K562 (cell line): ENCODE results near the gene CBX3. TPM values are rescaled to one million over a fixed set of nuclear protein-coding genes. Genes with fewer than 3 reads are reported as not detected.

Experiments
- ARHGAP35 ChIP-seq: fragments of 450-650 bp; IDR thresholded peaks from 2 replicates; pipeline ENCODE4 v1.6.1; 2018; ENCODE audit not compliant: partially characterized antibody
- ASH1L ChIP-seq: fragments of 450-650 bp; IDR thresholded peaks from 2 replicates; pipeline ENCODE4 v1.6.1; 2018; ENCODE audit warnings: borderline replicate concordance, mild to moderate bottlenecking, low read depth; ENCODE audit not compliant: partially characterized antibody
- BHLHE40 ChIP-seq: IDR thresholded peaks from 2 replicates; pipeline ENCODE4 v1.6.1; 2011; ENCODE audit warnings: low read length, improper control_type of control experiment
- CHD4 ChIP-seq: fragments of 200-600 bp; sonication (generic); IDR thresholded peaks from 3 replicates; pipeline ENCODE4 v1.6.1; 2012; ENCODE audit warnings: low read depth, mild to moderate bottlenecking, mixed read lengths, low read length, inconsistent platforms; ENCODE audit not compliant: insufficient read depth, insufficient replicate concordance, poor library complexity, severe bottlenecking
- DNMT1 ChIP-seq: fragments of 450-650 bp; IDR thresholded peaks from 2 replicates; pipeline ENCODE4 v1.6.1; 2016; ENCODE audit warnings: antibody characterized with exemption, mild to moderate bottlenecking
- HDAC1 ChIP-seq, 2 experiments: fragments of 450-650 bp; IDR thresholded peaks; 2 replicates each; pipeline ENCODE4 v1.6.1; 2016 to 2017; ENCODE audit warnings: inconsistent platforms in 1 of 2, mild to moderate bottlenecking in 1 of 2, moderate library complexity in 1 of 2
- HDAC2 ChIP-seq: fragments of 450-650 bp; IDR thresholded peaks from 2 replicates; pipeline ENCODE4 v1.6.1; 2016; ENCODE audit warnings: mild to moderate bottlenecking
- HDGF ChIP-seq: fragments of 450-650 bp; IDR thresholded peaks from 2 replicates; pipeline ENCODE4 v1.6.1; 2016
- KAT7 ChIP-seq: sonication (generic); formaldehyde crosslinking; IDR thresholded peaks from 2 replicates; pipeline ENCODE4 v1.8.0; 2022; ENCODE audit warnings: missing genetic modification reagents, mild to moderate bottlenecking, borderline replicate concordance
- L3MBTL2 ChIP-seq: fragments of 450-650 bp; IDR thresholded peaks from 2 replicates; pipeline ENCODE4 v1.6.1; 2016; ENCODE audit warnings: mild to moderate bottlenecking, moderate library complexity
- LEF1 ChIP-seq: fragments of 450-650 bp; IDR thresholded peaks from 2 replicates; pipeline ENCODE4 v1.6.1; 2016; ENCODE audit warnings: mild to moderate bottlenecking
- NFRKB ChIP-seq: fragments of 450-650 bp; IDR thresholded peaks from 2 replicates; pipeline ENCODE4 v1.6.1; 2016; ENCODE audit warnings: low read depth
- POLR2B ChIP-seq: fragments of 450-650 bp; IDR thresholded peaks from 2 replicates; pipeline ENCODE4 v1.6.1; 2018; ENCODE audit warnings: low read depth; ENCODE audit not compliant: partially characterized antibody
- POLR3G ChIP-seq: IDR thresholded peaks from 2 replicates; pipeline ENCODE4 v1.6.1; 2011; ENCODE audit not compliant: insufficient read length, insufficient replicate concordance; ENCODE audit errors: extremely low read depth
- RB1 ChIP-seq: fragments of 450-650 bp; IDR thresholded peaks from 2 replicates; pipeline ENCODE4 v1.6.1; 2017; ENCODE audit warnings: low read depth, mild to moderate bottlenecking
- SIRT6 ChIP-seq: IDR thresholded peaks from one replicate; pipeline ENCODE4 v1.6.1; 2012; ENCODE audit warnings: low read depth, mild to moderate bottlenecking, control low read depth, inconsistent platforms, low read length, moderate library complexity
- ZC3H4 ChIP-seq: sonication (generic); formaldehyde crosslinking; IDR thresholded peaks from 2 replicates; pipeline ENCODE4 v1.9.0; 2021; ENCODE audit warnings: missing genetic modification reagents, borderline replicate concordance
- ZNF174 ChIP-seq: fragments of 250-450 bp; sonication (Bioruptor Pico); IDR thresholded peaks from 2 replicates; pipeline ENCODE4 v1.4.0; 2020; ENCODE audit warnings: mild to moderate bottlenecking
- ZNF696 ChIP-seq: fragments of 250-450 bp; sonication (Bioruptor Pico); conservative IDR thresholded peaks from 2 replicates; pipeline ENCODE4 v1.4.0; 2020; ENCODE audit warnings: mild to moderate bottlenecking, moderate library complexity
- polyA plus RNA-seq, 8 experiments: library from polyadenylated mRNA; depleted of rRNA in 4 of 8; stranded (reverse) in 5 of 8; unstranded in 3 of 8; fragments of >200 nt; fragmentation: Nextera tagmentation in 2 of 8; fragmentation: Illumina TruSeq in 1 of 8; extraction: Ambion mirVana in 2 of 8; extraction: Trizol in 1 of 8; gene quantifications; 2 replicates each; pipeline versions ENCODE4 v1.2.1 to v1.2.3, GENCODE V29; 2011 to 2014; ENCODE audit warnings: inconsistent platforms in 1 of 8, missing spikeins in 1 of 8
- total RNA-seq, 7 experiments: library from RNA; depleted of rRNA in 6 of 7; stranded (reverse); fragments of >200 nt in 6 of 7; fragmentation: Illumina TruSeq in 2 of 7; extraction: Trizol in 2 of 7; gene quantifications; 2 replicates each; pipeline versions ENCODE4 v1.2.1 to v1.2.3, GENCODE V29; 2011 to 2021; ENCODE audit warnings: low replicate concordance in 1 of 7
- TF ChIP-seq, protein P1 (sequence below): sonication (generic); formaldehyde crosslinking; IDR thresholded peaks from 2 replicates; pipeline ENCODE4 v1.8.1; 2023; ENCODE audit warnings: mild to moderate bottlenecking, missing genetic modification reagents
- TF ChIP-seq, protein P2 (sequence below): fragments of 450-650 bp; IDR thresholded peaks from 2 replicates; pipeline ENCODE4 v1.6.1; 2016; ENCODE audit warnings: antibody characterized with exemption
- TF ChIP-seq, protein P3 (sequence below): fragments of 450-650 bp; conservative IDR thresholded peaks from 2 replicates; pipeline ENCODE4 v1.6.1; 2016; ENCODE audit warnings: missing genetic modification characterization, low read depth, mild to moderate bottlenecking, missing compliant biosample characterization, moderate library complexity
- TF ChIP-seq, protein P4 (sequence below): fragments of 450-650 bp; formaldehyde crosslinking; IDR thresholded peaks from 2 replicates; pipeline ENCODE4 v1.4.0; 2022; ENCODE audit warnings: missing genetic modification characterization

Gene CBX3
- total and polyA plus RNA-seq, 9 of the 15 experiments (the other 6 are each of a cell fraction or from before 2014, with no cell fraction given): 198 to 413 (median 328) TPM

DNA sequence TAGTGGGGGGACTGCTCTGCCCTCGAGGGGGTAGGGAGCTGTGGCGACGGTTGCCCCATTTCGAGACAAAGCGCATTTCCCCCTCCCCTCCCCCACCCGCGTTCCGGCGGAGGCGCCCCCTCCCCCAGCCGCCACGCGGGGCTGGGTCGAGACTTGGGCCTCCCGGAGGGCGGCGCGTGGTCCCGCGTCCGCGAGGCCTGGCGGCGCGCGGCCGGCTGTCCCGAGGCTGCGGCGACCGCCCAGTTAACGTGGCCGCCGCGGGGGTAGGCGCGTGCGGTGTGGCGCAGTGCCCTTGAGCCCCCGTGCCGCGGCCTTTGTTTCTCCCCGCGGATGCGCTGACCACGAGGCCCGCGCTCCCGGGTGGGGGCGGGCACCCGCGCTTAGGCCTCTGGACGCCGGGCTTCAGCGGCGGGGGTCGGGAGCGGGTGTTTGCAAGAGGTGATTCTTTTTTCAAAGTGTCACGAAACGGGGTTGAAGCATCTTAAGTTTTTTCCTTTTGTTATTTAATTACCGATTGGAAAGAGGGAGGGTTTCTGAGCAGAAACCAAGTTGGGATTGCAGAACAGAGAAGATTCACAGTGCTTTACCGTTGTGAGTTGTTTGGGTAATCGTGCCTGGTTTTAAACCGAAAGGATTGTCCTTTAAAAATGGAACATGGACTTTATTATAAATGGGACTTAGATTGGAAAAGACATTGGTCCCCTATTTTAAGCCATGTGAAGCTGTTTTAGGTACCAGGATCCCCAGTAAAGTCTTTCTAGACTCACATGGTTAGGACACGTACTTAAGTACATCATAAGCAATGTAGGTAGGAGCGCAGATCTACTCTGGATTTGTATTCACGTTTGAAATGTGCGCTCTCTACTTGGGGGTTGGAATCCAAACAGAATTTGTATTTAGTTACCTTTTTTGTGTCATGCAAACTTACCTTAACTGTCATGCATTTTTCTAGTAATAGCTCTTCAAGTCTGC is 760 bp downstream of the CBX3 start (continued):
- 0 out of 2 replicates have a peak, but pooled peaks have one; percentile 10 for TF ChIP-seq NFRKB
- no peak for TF ChIP-seq HDAC2
- no peak for TF ChIP-seq CHD4
- TF ChIP-seq KAT7 (CRISPR knock-in tag): peak; percentile 36; the same call in 1 of the 2 replicates
- peak; percentile 15 for TF ChIP-seq BHLHE40
- peak; percentile 70; the same call in 1 of the 2 replicates for TF ChIP-seq ZC3H4 (CRISPR knock-in tag)
- TF ChIP-seq DNMT1: no peak
- 0 out of 4 replicates have a peak, but pooled peaks of 1 of the 2 experiments have one; percentile 12 for TF ChIP-seq HDAC1 (IDR thresholded peaks at IDR 0.05)
- TF ChIP-seq, protein P1, sequence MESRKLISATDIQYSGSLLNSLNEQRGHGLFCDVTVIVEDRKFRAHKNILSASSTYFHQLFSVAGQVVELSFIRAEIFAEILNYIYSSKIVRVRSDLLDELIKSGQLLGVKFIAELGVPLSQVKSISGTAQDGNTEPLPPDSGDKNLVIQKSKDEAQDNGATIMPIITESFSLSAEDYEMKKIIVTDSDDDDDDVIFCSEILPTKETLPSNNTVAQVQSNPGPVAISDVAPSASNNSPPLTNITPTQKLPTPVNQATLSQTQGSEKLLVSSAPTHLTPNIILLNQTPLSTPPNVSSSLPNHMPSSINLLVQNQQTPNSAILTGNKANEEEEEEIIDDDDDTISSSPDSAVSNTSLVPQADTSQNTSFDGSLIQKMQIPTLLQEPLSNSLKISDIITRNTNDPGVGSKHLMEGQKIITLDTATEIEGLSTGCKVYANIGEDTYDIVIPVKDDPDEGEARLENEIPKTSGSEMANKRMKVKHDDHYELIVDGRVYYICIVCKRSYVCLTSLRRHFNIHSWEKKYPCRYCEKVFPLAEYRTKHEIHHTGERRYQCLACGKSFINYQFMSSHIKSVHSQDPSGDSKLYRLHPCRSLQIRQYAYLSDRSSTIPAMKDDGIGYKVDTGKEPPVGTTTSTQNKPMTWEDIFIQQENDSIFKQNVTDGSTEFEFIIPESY (CRISPR knock-in tag): 0 out of 2 replicates have a peak, but pooled peaks have one; percentile 13
- TF ChIP-seq L3MBTL2: peak; percentile 77; the same call in 1 of the 2 replicates
- TF ChIP-seq, protein P2, sequence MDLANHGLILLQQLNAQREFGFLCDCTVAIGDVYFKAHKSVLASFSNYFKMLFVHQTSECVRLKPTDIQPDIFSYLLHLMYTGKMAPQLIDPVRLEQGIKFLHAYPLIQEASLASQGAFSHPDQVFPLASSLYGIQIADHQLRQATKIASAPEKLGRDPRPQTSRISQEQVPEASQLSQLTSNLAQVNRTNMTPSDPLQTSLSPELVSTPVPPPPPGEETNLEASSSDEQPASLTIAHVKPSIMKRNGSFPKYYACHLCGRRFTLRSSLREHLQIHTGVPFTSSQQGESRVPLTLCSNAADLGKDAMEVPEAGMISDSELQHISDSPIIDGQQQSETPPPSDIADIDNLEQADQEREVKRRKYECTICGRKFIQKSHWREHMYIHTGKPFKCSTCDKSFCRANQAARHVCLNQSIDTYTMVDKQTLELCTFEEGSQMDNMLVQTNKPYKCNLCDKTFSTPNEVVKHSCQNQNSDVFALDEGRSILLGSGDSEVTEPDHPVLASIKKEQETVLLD: no peak
- TF ChIP-seq LEF1: no peak
- TF ChIP-seq ZNF696 (CRISPR knock-in tag): no peak
- TF ChIP-seq ASH1L: no peak
- TF ChIP-seq ZNF174 (CRISPR knock-in tag): no peak
- TF ChIP-seq, protein P3, sequence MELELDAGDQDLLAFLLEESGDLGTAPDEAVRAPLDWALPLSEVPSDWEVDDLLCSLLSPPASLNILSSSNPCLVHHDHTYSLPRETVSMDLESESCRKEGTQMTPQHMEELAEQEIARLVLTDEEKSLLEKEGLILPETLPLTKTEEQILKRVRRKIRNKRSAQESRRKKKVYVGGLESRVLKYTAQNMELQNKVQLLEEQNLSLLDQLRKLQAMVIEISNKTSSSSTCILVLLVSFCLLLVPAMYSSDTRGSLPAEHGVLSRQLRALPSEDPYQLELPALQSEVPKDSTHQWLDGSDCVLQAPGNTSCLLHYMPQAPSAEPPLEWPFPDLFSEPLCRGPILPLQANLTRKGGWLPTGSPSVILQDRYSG (tag): no peak
- peak; percentile 39 for TF ChIP-seq RB1
- no peak for TF ChIP-seq POLR2B
- TF ChIP-seq SIRT6: no peak
- no peak for TF ChIP-seq POLR3G
- TF ChIP-seq HDGF: no peak
- TF ChIP-seq, protein P4, sequence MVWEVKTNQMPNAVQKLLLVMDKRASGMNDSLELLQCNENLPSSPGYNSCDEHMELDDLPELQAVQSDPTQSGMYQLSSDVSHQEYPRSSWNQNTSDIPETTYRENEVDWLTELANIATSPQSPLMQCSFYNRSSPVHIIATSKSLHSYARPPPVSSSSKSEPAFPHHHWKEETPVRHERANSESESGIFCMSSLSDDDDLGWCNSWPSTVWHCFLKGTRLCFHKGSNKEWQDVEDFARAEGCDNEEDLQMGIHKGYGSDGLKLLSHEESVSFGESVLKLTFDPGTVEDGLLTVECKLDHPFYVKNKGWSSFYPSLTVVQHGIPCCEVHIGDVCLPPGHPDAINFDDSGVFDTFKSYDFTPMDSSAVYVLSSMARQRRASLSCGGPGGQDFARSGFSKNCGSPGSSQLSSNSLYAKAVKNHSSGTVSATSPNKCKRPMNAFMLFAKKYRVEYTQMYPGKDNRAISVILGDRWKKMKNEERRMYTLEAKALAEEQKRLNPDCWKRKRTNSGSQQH (CRISPR knock-in tag): no peak
- no peak for TF ChIP-seq ARHGAP35
